ENCODE data around the gene ACAA1.

DNA sequence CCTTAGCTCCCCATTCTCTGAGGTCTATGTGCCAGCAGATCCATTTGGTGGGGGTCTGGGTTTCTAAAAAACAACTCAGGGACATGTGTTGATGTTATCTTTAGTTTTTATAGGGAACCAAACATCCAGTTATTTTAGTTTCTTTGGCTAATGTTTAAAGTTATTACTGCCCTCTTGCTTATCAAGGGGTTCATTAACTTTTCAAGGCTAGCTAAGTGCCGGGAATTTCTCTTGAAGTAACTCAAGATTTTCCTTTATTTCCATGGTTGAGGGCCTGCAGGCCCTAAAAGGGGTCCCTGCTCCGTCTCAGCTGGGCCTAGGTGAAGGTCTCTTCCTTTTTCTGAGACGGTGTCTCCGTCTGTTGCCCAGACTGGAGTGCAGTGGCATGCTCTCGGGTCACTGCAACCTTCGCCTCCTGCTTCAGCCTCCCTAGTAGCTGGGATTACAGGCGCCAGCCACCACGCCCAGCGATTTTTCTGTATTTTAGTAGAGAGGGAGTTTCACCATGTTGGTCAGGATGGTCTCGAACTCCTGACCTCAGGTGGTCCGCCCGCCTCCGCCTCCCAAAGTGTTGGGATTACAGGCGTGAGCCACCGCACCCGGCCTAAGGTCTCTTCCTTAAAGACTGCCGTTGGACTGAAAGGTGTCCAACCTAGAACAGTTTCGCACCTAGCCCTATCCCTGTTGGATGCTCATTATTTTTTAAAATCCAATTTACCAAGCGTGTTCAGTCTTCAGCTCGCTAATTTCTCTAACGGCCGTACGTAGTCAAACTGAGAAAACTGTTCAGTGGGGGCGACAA, 27.1 kb upstream of the ACAA1 start:
- TF ChIP-seq, protein P1, sequence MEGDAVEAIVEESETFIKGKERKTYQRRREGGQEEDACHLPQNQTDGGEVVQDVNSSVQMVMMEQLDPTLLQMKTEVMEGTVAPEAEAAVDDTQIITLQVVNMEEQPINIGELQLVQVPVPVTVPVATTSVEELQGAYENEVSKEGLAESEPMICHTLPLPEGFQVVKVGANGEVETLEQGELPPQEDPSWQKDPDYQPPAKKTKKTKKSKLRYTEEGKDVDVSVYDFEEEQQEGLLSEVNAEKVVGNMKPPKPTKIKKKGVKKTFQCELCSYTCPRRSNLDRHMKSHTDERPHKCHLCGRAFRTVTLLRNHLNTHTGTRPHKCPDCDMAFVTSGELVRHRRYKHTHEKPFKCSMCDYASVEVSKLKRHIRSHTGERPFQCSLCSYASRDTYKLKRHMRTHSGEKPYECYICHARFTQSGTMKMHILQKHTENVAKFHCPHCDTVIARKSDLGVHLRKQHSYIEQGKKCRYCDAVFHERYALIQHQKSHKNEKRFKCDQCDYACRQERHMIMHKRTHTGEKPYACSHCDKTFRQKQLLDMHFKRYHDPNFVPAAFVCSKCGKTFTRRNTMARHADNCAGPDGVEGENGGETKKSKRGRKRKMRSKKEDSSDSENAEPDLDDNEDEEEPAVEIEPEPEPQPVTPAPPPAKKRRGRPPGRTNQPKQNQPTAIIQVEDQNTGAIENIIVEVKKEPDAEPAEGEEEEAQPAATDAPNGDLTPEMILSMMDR (IDR thresholded peaks at IDR 0.05): no peak
- TF ChIP-seq POLR2A (IDR thresholded peaks at IDR 0.05) (no peak), EP300 (IDR thresholded peaks at IDR 0.05; ENCODE audit: low read depth) (no peak), POLR2AphosphoS5 (IDR thresholded peaks at IDR 0.05) (no peak)

Measured in transverse colon (tissue), 4 donors.